ENCODE measurements around the gene GPR78.

The GPR78 gene

GRCh38 chr4:8580321-8581093 is at the start of gene GPR78:
Gene GPR78 (plus strand): TSS chr4:8580392. CDS start chr4:8580983, 591 bp downstream.
- peak; percentile 77 for DNase-seq

- no peak for DNase-seq
Measured at GRCh38 chr4:8532245-8532781, 47.9 kb upstream of the GPR78 start.

- DNase-seq: no peak
Measured at GRCh38 chr4:8533274-8533865, 46.8 kb upstream of the GPR78 start.

GRCh38 chr4:8534129-8534528 is 46.1 kb upstream of the GPR78 start:
- no peak for DNase-seq

- no peak for DNase-seq
Measured at GRCh38 chr4:8534611-8535010, 45.6 kb upstream of the GPR78 start.

GRCh38 chr4:8536467-8536866 is 43.7 kb upstream of the GPR78 start:
- no peak for DNase-seq

GRCh38 chr4:8537041-8537461 is 43.1 kb upstream of the GPR78 start:
- no peak for DNase-seq

GRCh38 chr4:8538076-8538702 is 42.0 kb upstream of the GPR78 start:
- DNase-seq: no peak

- DNase-seq: no peak
Measured at GRCh38 chr4:8538703-8539567, 41.3 kb upstream of the GPR78 start.

GRCh38 chr4:8539661-8540060 is 40.5 kb upstream of the GPR78 start:
- DNase-seq: no peak

- no peak for DNase-seq
Measured at GRCh38 chr4:8540072-8540471, 40.1 kb upstream of the GPR78 start.

- DNase-seq: no peak
Measured at GRCh38 chr4:8540586-8540985, 39.6 kb upstream of the GPR78 start.

- DNase-seq: no peak
Measured at GRCh38 chr4:8540991-8541390, 39.2 kb upstream of the GPR78 start.

- DNase-seq: no peak
Measured at GRCh38 chr4:8541981-8542715, 38.0 kb upstream of the GPR78 start.

- DNase-seq: no peak
Measured at GRCh38 chr4:8542776-8543525, 37.2 kb upstream of the GPR78 start.

- DNase-seq: no peak
Measured at GRCh38 chr4:8543623-8544022, 36.6 kb upstream of the GPR78 start.

GRCh38 chr4:8544282-8544681 is 35.9 kb upstream of the GPR78 start:
- DNase-seq: no peak

- no peak for DNase-seq
Measured at GRCh38 chr4:8544741-8545438, 35.3 kb upstream of the GPR78 start.

- DNase-seq: no peak
Measured at GRCh38 chr4:8545439-8545765, 34.8 kb upstream of the GPR78 start.

GRCh38 chr4:8546766-8547107 is 33.5 kb upstream of the GPR78 start:
- DNase-seq: no peak
